Measurements from ENCODE around the gene CDH13.

DNA sequence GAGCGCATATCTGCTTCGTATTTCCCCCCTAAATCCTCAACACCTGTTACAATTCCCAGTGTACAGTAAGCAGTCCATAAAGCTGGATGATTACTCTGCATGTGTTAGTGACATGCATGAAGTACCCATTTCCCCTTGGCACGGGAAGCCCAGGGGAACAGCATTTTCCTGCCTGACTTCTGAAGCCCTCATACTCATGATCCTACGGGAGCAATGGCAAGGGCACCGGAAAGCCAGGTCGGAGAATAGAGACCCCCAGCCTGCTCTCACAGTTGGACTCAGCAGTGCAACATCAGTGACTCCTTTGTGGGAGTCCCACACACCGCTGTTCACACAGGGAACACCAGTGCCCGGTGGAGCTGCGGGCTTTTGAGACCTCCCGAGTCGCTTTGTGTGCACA lies 336.9 kb downstream of the CDH13 start:
- TF ChIP-seq, protein P1, sequence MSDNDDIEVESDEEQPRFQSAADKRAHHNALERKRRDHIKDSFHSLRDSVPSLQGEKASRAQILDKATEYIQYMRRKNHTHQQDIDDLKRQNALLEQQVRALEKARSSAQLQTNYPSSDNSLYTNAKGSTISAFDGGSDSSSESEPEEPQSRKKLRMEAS (IDR thresholded peaks at IDR 0.05; ENCODE audit: low read depth, low read length): no peak
- TF ChIP-seq, protein P2, sequence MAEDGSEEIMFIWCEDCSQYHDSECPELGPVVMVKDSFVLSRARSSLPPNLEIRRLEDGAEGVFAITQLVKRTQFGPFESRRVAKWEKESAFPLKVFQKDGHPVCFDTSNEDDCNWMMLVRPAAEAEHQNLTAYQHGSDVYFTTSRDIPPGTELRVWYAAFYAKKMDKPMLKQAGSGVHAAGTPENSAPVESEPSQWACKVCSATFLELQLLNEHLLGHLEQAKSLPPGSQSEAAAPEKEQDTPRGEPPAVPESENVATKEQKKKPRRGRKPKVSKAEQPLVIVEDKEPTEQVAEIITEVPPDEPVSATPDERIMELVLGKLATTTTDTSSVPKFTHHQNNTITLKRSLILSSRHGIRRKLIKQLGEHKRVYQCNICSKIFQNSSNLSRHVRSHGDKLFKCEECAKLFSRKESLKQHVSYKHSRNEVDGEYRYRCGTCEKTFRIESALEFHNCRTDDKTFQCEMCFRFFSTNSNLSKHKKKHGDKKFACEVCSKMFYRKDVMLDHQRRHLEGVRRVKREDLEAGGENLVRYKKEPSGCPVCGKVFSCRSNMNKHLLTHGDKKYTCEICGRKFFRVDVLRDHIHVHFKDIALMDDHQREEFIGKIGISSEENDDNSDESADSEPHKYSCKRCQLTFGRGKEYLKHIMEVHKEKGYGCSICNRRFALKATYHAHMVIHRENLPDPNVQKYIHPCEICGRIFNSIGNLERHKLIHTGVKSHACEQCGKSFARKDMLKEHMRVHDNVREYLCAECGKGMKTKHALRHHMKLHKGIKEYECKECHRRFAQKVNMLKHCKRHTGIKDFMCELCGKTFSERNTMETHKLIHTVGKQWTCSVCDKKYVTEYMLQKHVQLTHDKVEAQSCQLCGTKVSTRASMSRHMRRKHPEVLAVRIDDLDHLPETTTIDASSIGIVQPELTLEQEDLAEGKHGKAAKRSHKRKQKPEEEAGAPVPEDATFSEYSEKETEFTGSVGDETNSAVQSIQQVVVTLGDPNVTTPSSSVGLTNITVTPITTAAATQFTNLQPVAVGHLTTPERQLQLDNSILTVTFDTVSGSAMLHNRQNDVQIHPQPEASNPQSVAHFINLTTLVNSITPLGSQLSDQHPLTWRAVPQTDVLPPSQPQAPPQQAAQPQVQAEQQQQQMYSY (CRISPR knock-in tag; IDR thresholded peaks at IDR 0.05): no peak
- TF ChIP-seq, protein P3, sequence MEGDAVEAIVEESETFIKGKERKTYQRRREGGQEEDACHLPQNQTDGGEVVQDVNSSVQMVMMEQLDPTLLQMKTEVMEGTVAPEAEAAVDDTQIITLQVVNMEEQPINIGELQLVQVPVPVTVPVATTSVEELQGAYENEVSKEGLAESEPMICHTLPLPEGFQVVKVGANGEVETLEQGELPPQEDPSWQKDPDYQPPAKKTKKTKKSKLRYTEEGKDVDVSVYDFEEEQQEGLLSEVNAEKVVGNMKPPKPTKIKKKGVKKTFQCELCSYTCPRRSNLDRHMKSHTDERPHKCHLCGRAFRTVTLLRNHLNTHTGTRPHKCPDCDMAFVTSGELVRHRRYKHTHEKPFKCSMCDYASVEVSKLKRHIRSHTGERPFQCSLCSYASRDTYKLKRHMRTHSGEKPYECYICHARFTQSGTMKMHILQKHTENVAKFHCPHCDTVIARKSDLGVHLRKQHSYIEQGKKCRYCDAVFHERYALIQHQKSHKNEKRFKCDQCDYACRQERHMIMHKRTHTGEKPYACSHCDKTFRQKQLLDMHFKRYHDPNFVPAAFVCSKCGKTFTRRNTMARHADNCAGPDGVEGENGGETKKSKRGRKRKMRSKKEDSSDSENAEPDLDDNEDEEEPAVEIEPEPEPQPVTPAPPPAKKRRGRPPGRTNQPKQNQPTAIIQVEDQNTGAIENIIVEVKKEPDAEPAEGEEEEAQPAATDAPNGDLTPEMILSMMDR (IDR thresholded peaks at IDR 0.05 in 2 of 3, conservative IDR thresholded peaks at IDR 0.05 in 1 of 3; ENCODE audit: control insufficient read depth in 2 of 3, extremely low read depth in 1 of 3, insufficient read depth in 1 of 3, low read depth in 3 of 3, low read length in 3 of 3): no peak
- TF ChIP-seq CEBPB (IDR thresholded peaks at IDR 0.05; ENCODE audit: borderline replicate concordance in 1 of 2, low read depth in 2 of 2, low read length in 2 of 2) (no peak), EZH2 (IDR thresholded peaks at IDR 0.05; ENCODE audit: borderline replicate concordance, control insufficient read depth, low read depth, low read length) (no peak)
